ENCODE measurements around the gene IFI16.
A peak's percentile ranks its signal among the peaks of the same experiment; 100 is the strongest.

The IFI16 gene

DNA sequence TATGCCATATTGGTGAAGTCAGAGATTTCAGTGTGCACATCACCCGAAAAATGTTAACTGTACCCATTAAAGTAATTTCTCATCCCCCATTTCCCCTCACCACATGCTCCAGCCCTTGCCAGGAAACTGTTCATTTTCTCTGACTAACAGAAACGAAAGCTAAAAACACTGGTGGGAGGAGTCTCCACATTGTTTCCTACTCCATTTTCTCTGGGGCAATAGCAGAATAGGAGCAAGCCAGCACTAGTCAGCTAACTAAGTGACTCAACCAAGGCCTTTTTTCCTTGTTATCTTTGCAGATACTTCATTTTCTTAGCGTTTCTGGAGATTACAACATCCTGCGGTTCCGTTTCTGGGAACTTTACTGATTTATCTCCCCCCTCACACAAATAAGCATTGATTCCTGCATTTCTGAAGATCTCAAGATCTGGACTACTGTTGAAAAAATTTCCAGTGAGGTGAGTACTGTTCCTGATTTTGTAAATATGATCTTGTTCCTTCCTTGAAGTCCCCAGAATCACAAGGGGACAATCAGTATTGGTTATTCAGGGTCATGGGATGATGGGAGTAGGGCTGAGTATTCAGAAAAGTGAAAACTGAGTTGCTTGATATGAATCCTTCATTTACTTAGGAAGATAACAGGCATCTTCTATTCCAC lies at the start of gene IFI16:
IFI16 (plus strand) TSS at position 204 of the 658 bp plus-strand sequence. CDS start 4,774 bp downstream, outside the sequence.
- TF ChIP-seq CTCF (IDR thresholded peaks at IDR 0.05; ENCODE audit: low read depth, low read length): no peak
- peak within 1 kb of the TSS; percentile 55 to 68 for H3K4me3 ChIP-seq (replicated peaks in 1 of 2; ENCODE audit: low read depth in 2 of 2, low read length in 2 of 2)
- DNase-seq (ENCODE audit: low read depth in 2 of 2): peak; percentile 97 to 98

- peak in 1 of 2 donors; percentile 7 for DNase-seq (ENCODE audit: low read depth in 2 of 2)
- H3K4me3 ChIP-seq (replicated peaks in 1 of 2; ENCODE audit: low read depth in 2 of 2, low read length in 2 of 2): no peak overlapping the region
- TF ChIP-seq CTCF (IDR thresholded peaks at IDR 0.05; ENCODE audit: low read depth, low read length): no peak
These were observed 48.5 kb upstream of the IFI16 start for GRCh38 chr1:158961178-158961577.

DNA sequence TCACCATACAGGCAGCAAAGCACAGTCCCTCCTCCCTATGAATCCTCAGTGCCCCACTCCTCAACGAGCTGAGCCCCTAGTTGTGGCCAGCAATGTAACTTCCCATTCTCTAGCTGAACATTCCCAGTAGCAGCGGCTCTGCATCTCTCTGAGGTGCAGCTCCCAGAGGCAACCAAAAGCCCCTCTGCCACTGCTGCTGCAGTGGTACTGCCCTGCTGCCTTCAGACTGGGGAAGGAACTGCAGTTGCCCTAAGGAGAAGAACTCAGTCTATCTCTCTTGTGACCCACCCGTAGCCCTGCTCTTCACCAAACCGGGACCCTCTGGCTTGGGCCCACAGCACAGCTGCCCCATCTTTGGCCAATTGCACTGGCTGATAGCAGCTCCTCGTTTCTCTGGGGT lies 46.7 kb upstream of the IFI16 start:
- no peak for DNase-seq (ENCODE audit: low read depth in 2 of 2)
- TF ChIP-seq CTCF (IDR thresholded peaks at IDR 0.05; ENCODE audit: low read depth, low read length): no peak
- H3K4me3 ChIP-seq (replicated peaks in 1 of 2; ENCODE audit: low read depth in 2 of 2, low read length in 2 of 2): no peak overlapping the region

DNA sequence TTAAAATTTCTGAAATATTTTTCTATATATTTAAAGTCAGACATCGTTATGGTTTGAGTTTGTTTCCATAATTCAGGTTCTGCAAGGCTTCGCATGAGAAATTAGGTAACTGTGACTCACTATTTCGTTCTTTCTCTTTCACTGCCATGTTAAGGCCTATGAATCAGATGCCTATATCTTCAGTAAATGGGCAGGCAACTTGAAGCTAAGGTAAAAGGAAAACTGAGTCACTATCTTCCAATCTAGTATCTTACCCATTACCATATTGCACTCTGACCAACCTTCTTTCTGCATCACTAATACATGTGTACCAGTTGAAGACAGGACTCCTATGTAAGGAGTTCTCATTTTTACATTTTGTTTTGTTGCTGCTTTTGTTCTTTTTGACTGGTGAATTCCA lies 40.5 kb upstream of the IFI16 start:
- DNase-seq (ENCODE audit: low read depth in 2 of 2): no peak
- H3K4me3 ChIP-seq (replicated peaks in 1 of 2; ENCODE audit: low read depth in 2 of 2, low read length in 2 of 2): no peak overlapping the region
- TF ChIP-seq CTCF (IDR thresholded peaks at IDR 0.05; ENCODE audit: low read depth, low read length): no peak

DNA sequence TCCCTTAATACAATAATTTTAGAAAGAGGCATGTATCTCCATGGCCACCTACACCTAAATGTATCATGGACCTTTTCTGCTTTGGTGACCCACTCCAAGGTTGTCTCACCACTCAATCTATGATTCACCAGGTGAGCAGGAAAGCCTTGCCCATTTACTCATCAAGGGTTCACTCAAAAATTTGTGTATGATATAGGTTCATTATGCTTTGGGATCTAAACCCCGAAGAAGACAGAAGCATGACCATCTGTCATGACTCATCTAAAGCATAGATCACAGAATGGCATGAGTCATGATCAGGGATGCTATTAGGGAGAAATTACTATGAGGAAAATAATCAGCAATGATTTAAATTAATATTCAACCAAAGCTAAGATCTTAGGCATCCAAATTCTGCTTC lies 39.9 kb upstream of the IFI16 start:
- TF ChIP-seq CTCF (IDR thresholded peaks at IDR 0.05; ENCODE audit: low read depth, low read length): no peak
- DNase-seq (ENCODE audit: low read depth in 2 of 2): no peak
- no peak overlapping the region for H3K4me3 ChIP-seq (replicated peaks in 1 of 2; ENCODE audit: low read depth in 2 of 2, low read length in 2 of 2)

DNA sequence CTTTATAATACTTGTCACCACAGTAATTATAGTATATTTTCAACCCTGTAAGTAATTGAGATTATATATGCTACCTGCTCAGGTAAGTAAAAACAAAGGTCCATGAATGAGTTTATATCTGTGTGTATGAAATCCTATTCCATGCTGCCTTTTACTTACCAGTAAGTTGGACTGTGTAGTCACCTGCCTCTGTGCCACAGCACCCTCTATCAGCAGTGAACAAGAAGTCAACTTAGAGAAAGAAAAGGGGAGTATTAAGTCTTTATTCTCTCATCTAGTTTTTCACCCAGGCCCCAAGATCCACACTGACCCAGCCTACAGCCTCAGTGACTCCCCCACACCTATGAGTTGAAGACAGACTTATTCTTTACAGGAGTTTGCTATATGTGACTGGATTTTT lies 36.9 kb upstream of the IFI16 start:
- H3K4me3 ChIP-seq (replicated peaks in 1 of 2; ENCODE audit: low read depth in 2 of 2, low read length in 2 of 2): no peak overlapping the region
- peak; percentile 5 to 20 for DNase-seq (ENCODE audit: low read depth in 2 of 2)
- TF ChIP-seq CTCF (IDR thresholded peaks at IDR 0.05; ENCODE audit: low read depth, low read length): no peak

GRCh38 chr1:158976219-158976618 lies 33.5 kb upstream of the IFI16 start:
- H3K4me3 ChIP-seq (replicated peaks in 1 of 2; ENCODE audit: low read depth in 2 of 2, low read length in 2 of 2): no peak overlapping the region
- DNase-seq (ENCODE audit: low read depth in 2 of 2): no peak
- TF ChIP-seq CTCF (IDR thresholded peaks at IDR 0.05; ENCODE audit: low read depth, low read length): no peak

Data from cardiac fibroblast (primary cell).